Mucosa of rectum (tissue), 2 donors: ENCODE data around the gene MBLAC1.
A peak's percentile ranks its signal among the peaks of the same experiment; 100 is the strongest.

Experiments used
- H3K27ac ChIP-seq, 2 donors: one replicate each; pipeline ENCODE4 v1.7.0; 2013; ENCODE audit warnings: inconsistent platforms in 2 of 2, low read depth in 2 of 2, low read length in 2 of 2
- H3K27me3 ChIP-seq, 2 donors: one replicate each; pipeline ENCODE4 v1.7.0; 2013; ENCODE audit warnings: low read length in 2 of 2; ENCODE audit not compliant: control insufficient read depth in 2 of 2, insufficient read depth in 2 of 2
- H3K36me3 ChIP-seq, 2 donors: one replicate each; pipeline ENCODE4 v1.7.0; 2013; ENCODE audit warnings: low read length in 2 of 2; ENCODE audit not compliant: control insufficient read depth in 2 of 2, insufficient read depth in 2 of 2
- H3K4me1 ChIP-seq, 2 donors: one replicate each; pipeline ENCODE4 v1.7.0; 2013; ENCODE audit warnings: low read length in 2 of 2, mild to moderate bottlenecking in 1 of 2; ENCODE audit not compliant: control insufficient read depth in 2 of 2, insufficient read depth in 2 of 2
- H3K4me3 ChIP-seq, 2 donors: one replicate each; pipeline ENCODE4 v1.7.0; 2013; ENCODE audit warnings: low read length in 2 of 2
- H3K9ac ChIP-seq, 2 donors: one replicate each; pipeline ENCODE4 v1.7.0; 2013; ENCODE audit warnings: low read length in 2 of 2, low read depth in 1 of 2, mild to moderate bottlenecking in 1 of 2
- H3K9me3 ChIP-seq, 2 donors: one replicate each; pipeline ENCODE4 v1.7.0; 2013; ENCODE audit warnings: low read length in 2 of 2; ENCODE audit not compliant: control insufficient read depth in 2 of 2
- donor health status: healthy.
- donor health status: Normal muscosa, but diverticular disease.

The MBLAC1 gene

DNA sequence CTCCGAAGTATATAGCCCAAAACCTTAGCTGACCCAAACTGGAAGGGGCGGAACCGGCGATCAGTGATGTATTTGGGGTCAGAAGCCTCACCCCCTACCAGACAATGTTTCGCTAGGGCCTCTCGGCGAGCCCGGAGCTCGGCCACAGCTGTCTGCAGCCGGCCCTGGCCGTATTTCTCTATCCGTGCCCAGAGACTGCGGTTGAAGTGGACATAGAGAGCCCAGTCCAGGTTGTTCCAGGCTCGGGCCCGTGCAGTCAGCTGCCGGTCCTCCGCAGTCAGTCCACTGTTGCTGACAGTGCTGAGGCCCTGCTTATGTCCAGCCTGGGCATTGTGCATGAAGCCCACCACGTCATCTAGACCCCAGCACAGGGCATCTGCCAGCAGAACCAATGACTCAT, 33.3 kb downstream of the MBLAC1 start:
- H3K4me1 ChIP-seq, result peaks cover 40 to 44% of the 10 kb centered on the region in 2 donors
- H3K4me3 ChIP-seq, result no peak overlapping the region
- no peak overlapping the region for H3K9ac ChIP-seq

DNA sequence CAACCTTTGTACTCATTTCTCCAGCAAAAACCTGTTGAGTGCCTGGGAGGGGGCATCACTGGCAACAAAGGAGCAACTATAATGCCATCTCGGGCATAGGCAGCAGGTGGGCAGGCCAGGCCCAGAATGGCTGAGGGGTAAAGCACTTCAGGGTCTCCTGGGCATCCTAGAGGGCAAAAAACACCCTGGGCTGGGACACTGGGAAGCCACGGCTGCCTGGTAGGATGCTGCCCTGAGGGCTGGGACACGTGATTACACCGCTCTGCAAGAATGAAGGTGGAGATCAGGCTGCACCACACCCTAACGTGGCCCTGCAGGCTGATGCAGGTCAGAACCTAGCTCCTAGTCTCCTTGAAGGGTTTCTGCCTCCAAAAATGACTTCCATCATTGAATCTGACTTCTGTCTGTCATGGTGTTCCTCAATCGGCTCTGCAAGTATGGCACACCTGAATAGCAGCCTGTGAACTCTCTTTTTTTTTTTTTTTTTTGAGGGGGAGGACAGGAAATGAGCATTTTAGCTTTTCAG, 36.3 kb downstream of the MBLAC1 start:
- Histone ChIP-seq H3K4me3 (no peak overlapping the region), H3K27me3 (peaks cover 0 to 2% of the 10 kb centered on the region in 2 donors), H3K9ac (peak overlapping the region in 1 of 2 donors; percentile 2), H3K27ac (peak overlapping the region; percentile 70 to 75), H3K4me1 (peaks cover 23 to 31% of the 10 kb centered on the region in 2 donors), H3K36me3 (no peaks in the 10 kb centered on the region), H3K9me3 (no peaks in the 10 kb centered on the region)

More for the DNA sequence above, 33.3 kb downstream of the MBLAC1 start:
- Histone ChIP-seq H3K9me3 (no peaks in the 10 kb centered on the region), H3K36me3 (peaks cover 15 to 19% of the 10 kb centered on the region in 2 donors), H3K27me3 (no peaks in the 10 kb centered on the region), H3K27ac (no peak overlapping the region)

DNA sequence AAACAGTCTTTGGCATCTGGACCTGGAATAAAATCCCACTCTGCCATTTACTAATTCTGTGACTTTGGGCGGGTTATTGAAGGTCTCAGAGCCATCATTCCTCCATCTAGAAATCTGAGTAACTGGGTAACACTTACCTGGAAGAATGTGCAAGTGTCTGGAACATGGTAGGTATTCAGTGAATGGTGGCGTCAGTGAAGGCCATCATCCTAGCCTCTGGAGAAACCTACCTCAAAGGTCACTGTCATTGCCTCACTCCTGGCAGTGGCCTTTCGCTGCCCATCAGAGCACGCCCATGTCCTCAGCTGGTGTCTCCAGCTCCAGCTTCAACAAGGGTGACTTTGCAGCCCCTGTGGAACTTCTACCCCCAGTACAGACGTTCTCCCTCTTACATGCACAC, 37.1 kb downstream of the MBLAC1 start:
- H3K9ac ChIP-seq, result no peak overlapping the region
- H3K27me3 ChIP-seq, result peaks cover 0 to 2% of the 10 kb centered on the region in 2 donors
- H3K4me1 ChIP-seq, result peaks cover 27 to 35% of the 10 kb centered on the region in 2 donors
- no peaks in the 10 kb centered on the region for H3K9me3 ChIP-seq
- no peak overlapping the region for H3K4me3 ChIP-seq
- H3K27ac ChIP-seq, result no peak overlapping the region
- H3K36me3 ChIP-seq, result no peaks in the 10 kb centered on the region

DNA sequence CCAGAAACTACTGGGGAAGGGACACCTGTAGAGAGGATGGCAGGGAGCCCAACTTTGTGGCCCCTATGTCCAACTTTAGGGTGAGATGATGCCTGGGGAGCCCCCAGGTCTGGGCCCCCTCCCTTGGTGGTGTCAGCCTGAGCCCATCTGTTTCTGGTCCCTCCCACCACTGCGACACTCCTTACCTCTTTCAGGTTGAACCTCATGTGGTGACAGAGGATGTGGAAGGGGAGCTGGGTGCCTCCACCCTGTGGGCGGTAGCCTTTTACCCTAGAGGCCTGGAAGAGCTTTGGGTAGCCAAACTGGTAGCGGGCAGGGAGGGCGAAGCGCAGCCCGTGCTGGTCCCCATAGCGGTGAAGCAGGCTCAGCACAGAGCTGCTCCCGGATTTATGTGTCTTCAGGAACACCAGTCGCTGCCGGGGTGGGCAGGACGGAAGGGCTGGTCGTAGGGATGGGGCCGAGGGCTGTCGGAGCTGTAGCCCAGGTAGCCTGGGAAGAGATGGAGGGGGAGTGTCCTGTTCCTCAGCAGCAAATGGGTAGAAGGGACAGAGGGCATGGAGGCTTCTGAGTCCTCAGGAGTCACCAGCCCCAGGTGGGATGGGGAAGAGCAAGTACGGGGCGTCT, 39.7 kb downstream of the MBLAC1 start:
- Histone ChIP-seq H3K4me3 (no peak overlapping the region), H3K4me1 (peaks cover 26 to 36% of the 10 kb centered on the region in 2 donors), H3K9ac (no peak overlapping the region), H3K27me3 (peaks cover 0 to 2% of the 10 kb centered on the region in 2 donors), H3K36me3 (no peaks in the 10 kb centered on the region), H3K27ac (no peak overlapping the region), H3K9me3 (no peaks in the 10 kb centered on the region)

DNA sequence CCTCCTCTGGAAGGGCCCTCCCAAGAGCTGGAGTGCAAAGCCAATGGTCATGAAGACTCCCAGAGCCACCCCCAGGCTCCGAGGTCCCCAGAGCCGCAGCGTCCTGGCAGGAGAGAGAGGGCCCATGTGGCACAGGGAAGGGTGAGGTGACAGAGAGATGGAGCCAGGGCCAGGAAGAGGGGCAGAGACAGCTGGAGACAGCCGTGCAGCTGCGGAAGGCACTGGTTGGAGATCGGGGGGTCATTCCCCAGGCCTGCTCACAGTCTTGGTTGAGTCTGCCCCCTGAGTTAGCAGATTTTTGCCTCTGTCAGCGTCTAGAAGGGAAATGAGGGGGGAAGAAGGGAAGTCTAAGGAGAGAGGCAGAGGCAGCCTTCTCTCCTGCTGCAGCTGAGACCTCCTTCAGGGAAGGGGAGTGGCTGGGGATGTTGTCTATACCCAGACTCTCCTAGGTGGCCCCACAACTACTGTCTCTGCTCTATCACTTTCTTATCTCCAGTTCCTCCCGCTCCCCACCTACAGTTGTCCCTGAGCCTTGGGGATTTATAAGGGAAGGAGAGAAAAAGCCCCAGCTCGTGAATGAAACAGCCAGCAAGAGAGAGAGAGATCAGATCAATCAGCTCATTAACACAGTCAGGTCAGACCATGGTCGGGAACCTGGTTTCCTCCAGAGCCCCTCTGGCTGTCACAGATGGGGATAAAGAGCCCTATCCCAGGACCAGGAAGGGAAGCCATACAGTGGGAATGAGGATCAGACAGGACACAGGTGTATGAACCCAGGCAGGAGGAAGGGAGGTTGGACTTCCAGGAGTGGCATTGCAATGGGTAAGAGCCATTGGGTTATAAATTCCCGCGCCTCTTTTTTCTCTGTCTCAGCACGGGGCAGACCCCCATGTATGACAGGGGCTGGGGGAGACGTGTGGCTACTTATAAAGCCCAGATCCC, 40.5 kb downstream of the MBLAC1 start:
- no peaks in the 10 kb centered on the region for H3K36me3 ChIP-seq
- peaks cover 0 to 2% of the 10 kb centered on the region in 2 donors for H3K27me3 ChIP-seq
- peaks cover 32 to 36% of the 10 kb centered on the region in 2 donors for H3K4me1 ChIP-seq
- H3K9me3 ChIP-seq, result no peaks in the 10 kb centered on the region
- H3K27ac ChIP-seq, result peak overlapping the region in 1 of 2 donors; percentile 69
- H3K4me3 ChIP-seq, result peak overlapping the region; percentile 65 to 74
- peak overlapping the region; percentile 54 to 59 for H3K9ac ChIP-seq

DNA sequence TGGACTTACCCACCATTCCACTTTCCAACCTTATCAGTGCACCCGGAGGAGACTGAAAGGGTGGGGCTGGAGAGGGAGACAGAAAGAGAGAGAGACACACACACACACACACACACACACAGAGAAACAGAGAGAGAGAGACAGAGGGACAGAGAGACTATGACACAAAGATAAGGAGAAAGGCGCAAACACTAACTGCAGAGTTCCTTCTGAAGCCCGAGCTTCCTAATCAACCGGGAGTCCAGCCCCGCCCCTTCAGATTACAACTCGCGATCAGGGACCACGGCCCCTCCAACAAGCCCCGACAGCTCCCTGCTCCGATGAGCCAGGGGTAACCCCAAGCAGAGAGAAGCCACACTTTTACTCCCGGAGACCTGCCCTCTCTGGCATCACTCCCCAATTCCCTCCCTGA, 41.2 kb downstream of the MBLAC1 start:
- H3K9me3 ChIP-seq, result no peaks in the 10 kb centered on the region
- peak overlapping the region; percentile 54 to 59 for H3K9ac ChIP-seq
- H3K4me1 ChIP-seq, result peaks cover 29 to 35% of the 10 kb centered on the region in 2 donors
- peaks cover 0 to 2% of the 10 kb centered on the region in 2 donors for H3K27me3 ChIP-seq
- peak overlapping the region; percentile 65 to 74 for H3K4me3 ChIP-seq
- peak overlapping the region; percentile 69 to 70 for H3K27ac ChIP-seq
- no peaks in the 10 kb centered on the region for H3K36me3 ChIP-seq

DNA sequence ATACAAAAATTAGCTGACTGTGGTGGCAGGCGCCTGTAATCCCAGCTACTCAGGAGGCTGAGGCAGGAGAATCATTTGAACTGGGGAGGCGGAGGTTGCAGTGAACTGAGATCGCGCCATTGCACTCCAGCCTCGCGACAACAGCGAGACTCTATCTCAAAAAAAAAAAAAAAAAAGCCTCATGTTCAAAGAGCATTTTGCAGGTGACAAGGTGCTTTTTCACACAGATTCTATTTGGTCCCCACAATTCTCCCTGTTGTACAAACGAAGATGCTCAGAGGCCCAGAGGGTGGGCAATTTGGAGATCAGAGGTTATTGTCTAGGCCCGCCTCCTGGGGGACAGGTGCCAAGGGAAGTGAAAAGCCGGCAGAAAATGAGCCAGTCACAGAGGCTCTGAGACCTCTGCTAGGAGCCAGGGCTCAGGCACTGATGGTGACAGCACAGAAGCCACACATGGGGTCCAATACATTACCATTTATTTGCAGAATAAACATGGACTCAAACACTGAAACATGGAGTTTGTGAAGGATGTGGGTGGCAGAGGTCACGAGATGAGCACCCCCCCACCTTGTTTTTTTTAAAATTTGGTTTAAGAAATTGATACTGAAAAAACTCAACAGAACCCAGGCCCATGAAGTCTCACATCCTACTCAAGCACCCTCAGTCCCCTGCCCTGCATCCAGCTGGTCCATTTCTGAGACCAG, 42.5 kb downstream of the MBLAC1 start:
- H3K27me3 ChIP-seq, result peaks cover 0 to 2% of the 10 kb centered on the region in 2 donors
- H3K9me3 ChIP-seq, result no peaks in the 10 kb centered on the region
- H3K9ac ChIP-seq, result no peak overlapping the region
- peaks cover 26 to 27% of the 10 kb centered on the region in 2 donors for H3K4me1 ChIP-seq
- H3K27ac ChIP-seq, result no peak overlapping the region
- no peaks in the 10 kb centered on the region for H3K36me3 ChIP-seq
- no peak overlapping the region for H3K4me3 ChIP-seq

DNA sequence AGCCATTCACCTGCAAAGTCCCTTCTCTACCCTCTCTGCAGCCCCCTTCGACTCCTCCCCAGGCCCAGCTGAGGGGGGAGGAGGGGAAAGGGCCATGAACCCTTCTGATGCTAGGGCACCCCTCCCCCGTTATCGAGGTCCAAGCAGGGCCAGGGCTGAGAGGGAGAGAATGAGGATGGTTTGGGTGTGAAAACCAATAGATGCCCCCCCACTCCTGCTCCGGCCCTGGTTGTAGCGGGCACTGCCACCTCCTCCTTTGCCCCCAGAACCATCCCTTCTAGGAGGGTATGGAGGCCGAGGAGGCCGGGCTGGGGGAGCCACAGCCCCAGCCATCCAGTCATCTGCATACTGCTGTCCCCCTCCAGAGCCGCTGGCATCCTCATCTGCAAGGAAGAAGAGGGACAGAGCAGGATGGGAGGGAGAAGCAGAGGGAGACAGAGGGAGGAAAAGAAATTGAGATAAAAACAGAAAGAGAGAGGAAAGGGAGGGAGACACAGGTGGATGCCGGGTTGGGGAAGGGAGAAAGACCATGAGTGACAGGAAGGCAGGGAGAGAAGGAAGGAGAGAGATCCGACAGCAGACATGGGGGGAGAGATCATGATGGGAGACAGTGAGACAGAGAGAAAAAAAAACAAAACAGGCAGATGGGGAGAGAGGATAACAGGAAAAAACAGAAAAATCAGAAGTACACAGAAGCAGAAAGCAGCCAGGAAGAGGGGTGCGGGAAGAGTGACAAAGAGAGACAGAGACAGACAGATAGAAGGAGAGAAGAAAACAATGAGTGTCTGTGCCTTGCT, 43.5 kb downstream of the MBLAC1 start:
- no peaks in the 10 kb centered on the region for H3K36me3 ChIP-seq
- H3K4me3 ChIP-seq, result no peak overlapping the region
- peaks cover 0 to 2% of the 10 kb centered on the region in 2 donors for H3K27me3 ChIP-seq
- H3K27ac ChIP-seq, result no peak overlapping the region
- H3K4me1 ChIP-seq, result peaks cover 26 to 27% of the 10 kb centered on the region in 2 donors
- no peaks in the 10 kb centered on the region for H3K9me3 ChIP-seq
- H3K9ac ChIP-seq, result no peak overlapping the region

DNA sequence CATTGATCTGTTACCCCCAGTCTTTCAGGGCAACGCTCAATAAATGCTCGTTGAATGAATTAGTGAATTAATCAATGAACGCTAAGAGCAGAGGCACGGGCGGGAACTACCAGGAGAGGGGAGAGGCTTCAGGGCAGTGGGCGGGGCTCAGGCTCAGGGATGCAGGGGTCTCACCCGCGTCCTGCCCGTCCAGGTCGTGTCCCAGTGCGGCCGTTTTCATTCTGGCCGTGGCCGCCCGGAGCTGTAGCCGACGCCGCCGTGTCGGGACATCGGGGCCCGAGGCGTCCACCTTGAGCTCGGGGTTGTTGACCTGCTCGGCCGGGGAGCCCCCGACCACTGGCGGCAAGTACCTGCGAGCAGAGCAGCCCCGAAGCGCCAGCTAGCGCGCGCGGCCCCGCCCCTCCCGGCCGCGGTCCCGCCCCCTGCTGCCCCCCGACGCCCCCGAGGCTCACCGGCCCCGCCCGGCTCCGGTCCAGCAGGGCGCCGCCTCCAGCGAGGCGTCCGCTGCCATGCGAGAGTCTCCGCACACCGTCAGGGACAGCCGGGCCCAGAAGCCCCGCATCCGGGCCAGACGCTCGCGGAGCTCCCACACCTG, 44.4 kb downstream of the MBLAC1 start:
- Histone ChIP-seq H3K4me1 (peaks cover 26 to 27% of the 10 kb centered on the region in 2 donors), H3K9me3 (no peaks in the 10 kb centered on the region), H3K4me3 (peak overlapping the region; percentile 31 to 42), H3K27ac (no peak overlapping the region), H3K9ac (peak overlapping the region in 1 of 2 donors; percentile 55), H3K36me3 (no peaks in the 10 kb centered on the region), H3K27me3 (peaks cover 0 to 2% of the 10 kb centered on the region in 2 donors)
